Midbrain (tissue), 1 donor: ENCODE results near the gene IFNL4.
"Not testable (repeated sequence)": the region's sequence is repeated elsewhere in the genome, so short reads cannot be mapped to it uniquely, and the experiment has no call there.

ENCODE experiments used
- DNase-seq: peaks from one replicate; lab custom pipeline; 2025; lab: John Stamatoyannopoulos, UW

Gene IFNL4

GRCh38 chr19:39223703-39224279 lies 24.9 kb downstream of the IFNL4 start:
- no peak for DNase-seq

- DNase-seq, result not testable (repeated sequence)
These were observed 29.5 kb downstream of the IFNL4 start for GRCh38 chr19:39219108-39219507.

GRCh38 chr19:39218230-39219007 lies 30.2 kb downstream of the IFNL4 start:
- DNase-seq, result no peak

- no peak for DNase-seq
These were observed 31.6 kb downstream of the IFNL4 start for GRCh38 chr19:39217094-39217493.

- DNase-seq, result not testable (repeated sequence)
These were observed 33.3 kb downstream of the IFNL4 start for GRCh38 chr19:39215323-39215722.

GRCh38 chr19:39212375-39212742 lies 36.3 kb downstream of the IFNL4 start:
- no peak for DNase-seq

- no peak for DNase-seq
These were observed 36.8 kb downstream of the IFNL4 start for GRCh38 chr19:39211731-39212374.

- DNase-seq, result no peak
These were observed 39.5 kb downstream of the IFNL4 start for GRCh38 chr19:39209196-39209595.

GRCh38 chr19:39208175-39208795 lies 40.4 kb downstream of the IFNL4 start:
- no peak for DNase-seq

GRCh38 chr19:39207293-39207836 lies 41.3 kb downstream of the IFNL4 start:
- no peak for DNase-seq

GRCh38 chr19:39206122-39206521 lies 42.5 kb downstream of the IFNL4 start:
- DNase-seq, result no peak

GRCh38 chr19:39205449-39205764 lies 43.2 kb downstream of the IFNL4 start:
- DNase-seq, result no peak

- DNase-seq, result no peak
These were observed 45.0 kb downstream of the IFNL4 start, which contains the start of gene SYCN for GRCh38 chr19:39203372-39204341. SYCN (minus strand) TSS chr19:39204263; CDS start chr19:39204254, 9 bp downstream.

GRCh38 chr19:39202998-39203355 lies 45.7 kb downstream of the IFNL4 start:
- DNase-seq, result no peak

- no peak for DNase-seq
These were observed 47.9 kb downstream of the IFNL4 start for GRCh38 chr19:39200803-39201115.

GRCh38 chr19:39200066-39200802 lies 48.4 kb downstream of the IFNL4 start:
- no peak for DNase-seq

GRCh38 chr19:39199025-39199424 lies 49.6 kb downstream of the IFNL4 start:
- peak; percentile 62 for DNase-seq

GRCh38 chr19:39197808-39198207 lies 50.8 kb downstream of the IFNL4 start:
- no peak for DNase-seq

GRCh38 chr19:39196860-39197562 lies 51.6 kb downstream of the IFNL4 start, which contains the start of gene NCCRP1:
NCCRP1 (plus strand) TSS chr19:39196964; CDS start chr19:39196983, 19 bp downstream.
- no peak for DNase-seq

- no peak for DNase-seq
These were observed 52.3 kb downstream of the IFNL4 start for GRCh38 chr19:39196320-39196719.
